Natural killer cell (primary cell): ENCODE measurements around the gene CLSTN2. TPM values are rescaled to one million over a fixed set of nuclear protein-coding genes. Genes with fewer than 3 reads are reported as not detected.

Experiments used
- ATAC-seq, 3 donors: fragments of 150-1000 bp in 2 of 3; fragments of 200-7000 bp in 1 of 3; cut with Tn5 transposase; 1 replicate in 1 of 3; 2 replicates in 2 of 3; pipeline ENCODE4 v1.10.0; 2021; ENCODE audit warnings: mild to moderate bottlenecking in 2 of 3, moderate library complexity in 2 of 3
- DNase-seq, 2 donors: peaks; one replicate each; pipeline versions ENCODE4 v3.0.0 to v3.0.0-alpha.2; 2013 to 2021; ENCODE audit warnings: mixed read lengths in 1 of 2
- H3K27ac ChIP-seq: one replicate; pipeline ENCODE4 v1.5.1; 2013; ENCODE audit warnings: mild to moderate bottlenecking, low read length
- H3K27me3 ChIP-seq: one replicate; pipeline ENCODE4 v1.6.1; 2013; ENCODE audit warnings: low read length; ENCODE audit not compliant: control insufficient read depth, insufficient read depth
- H3K36me3 ChIP-seq: one replicate; pipeline ENCODE4 v1.6.1; 2013; ENCODE audit warnings: low read length; ENCODE audit not compliant: control insufficient read depth, insufficient read depth
- H3K4me1 ChIP-seq: one replicate; pipeline ENCODE4 v1.6.1; 2013; ENCODE audit warnings: low read length; ENCODE audit not compliant: control insufficient read depth, insufficient read depth
- H3K4me3 ChIP-seq: one replicate; pipeline ENCODE4 v1.5.1; 2013; ENCODE audit warnings: low read length
- H3K9me3 ChIP-seq: one replicate; pipeline ENCODE4 v1.6.1; 2013; ENCODE audit warnings: low read length; ENCODE audit not compliant: control insufficient read depth, insufficient read depth
- H3K27ac Mint-ChIP-seq, 2 donors: one replicate each; pipeline ENCODE4 v1.8.0; 2022; ENCODE audit warnings: mild to moderate bottlenecking in 2 of 2, mixed read lengths in 2 of 2, moderate library complexity in 1 of 2
- H3K27me3 Mint-ChIP-seq, 2 donors: one replicate each; pipeline ENCODE4 v1.8.0; 2022; ENCODE audit warnings: low read depth in 2 of 2, mixed read lengths in 2 of 2
- H3K36me3 Mint-ChIP-seq: one replicate; pipeline ENCODE4 v1.8.0; 2022; ENCODE audit warnings: mixed read lengths
- H3K4me1 Mint-ChIP-seq, 2 donors: one replicate each; pipeline ENCODE4 v1.8.0; 2022; ENCODE audit warnings: mixed read lengths in 2 of 2
- H3K4me3 Mint-ChIP-seq: one replicate; pipeline ENCODE4 v1.8.0; 2022; ENCODE audit warnings: mild to moderate bottlenecking, moderate library complexity, mixed read lengths
- H3K9me3 Mint-ChIP-seq, 2 donors: one replicate each; pipeline ENCODE4 v1.8.0; 2022; ENCODE audit warnings: mixed read lengths in 2 of 2
- WGBS: methylation state at CpG from one replicate; pipeline ENCODE4 v1.1.7; 2013; ENCODE audit warnings: missing lambda C conversion rate; ENCODE audit not compliant: insufficient coverage; 5-methylcytosine and 5-hydroxymethylcytosine counted together
- intact Hi-C: fragments of 100-400 bp; cut with micrococcal nuclease; formaldehyde crosslinking; loops from one replicate; pipeline ENCODE4 v1.14.2; 2022
- total RNA-seq, 4 donors: library from RNA; stranded (reverse); fragments of 120-200 nt in 1 of 4; gene quantifications; one replicate each; pipeline versions ENCODE4 v1.2.3 to v1.2.4, GENCODE V29; 2013 to 2022
- TF ChIP-seq, protein P1 (sequence below): fragments of 200-600 bp; IDR thresholded peaks from one replicate; pipeline ENCODE4 v1.8.0; 2022; ENCODE audit warnings: antibody characterized with exemption

Gene CLSTN2
- total RNA-seq, 3 donors from 2014 or later (not counting 1 experiment from before 2014, with no cell fraction given): 0.05 TPM; not detected in 2

DNA sequence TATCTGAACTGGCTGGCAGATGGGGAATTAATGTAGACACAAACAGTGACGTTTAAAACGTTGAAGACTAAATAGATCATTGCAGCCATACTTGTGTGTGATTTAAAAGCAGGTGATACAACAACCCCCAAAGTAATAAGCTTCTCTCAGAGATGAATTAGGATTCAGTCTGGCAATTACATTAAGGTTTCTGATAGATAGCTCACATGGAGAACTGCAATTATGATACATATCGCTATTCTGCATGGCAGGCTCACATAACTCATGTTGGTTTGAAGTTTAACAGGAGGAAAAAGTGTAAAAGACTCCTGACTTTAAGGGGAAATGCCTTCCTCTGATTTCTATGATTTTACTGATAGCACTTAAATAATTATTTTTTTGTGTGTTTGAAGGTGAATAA, 196.9 kb downstream of the CLSTN2 start:
- H3K36me3 ChIP-seq: no peaks in the 10 kb centered on the region
- H3K4me3 ChIP-seq: no peak overlapping the region
- WGBS: 86% methylated on average over 1 of the region's 3 CpGs
- H3K4me1 Mint-ChIP-seq: no peaks in the 10 kb centered on the region
- no peak for ATAC-seq
- H3K36me3 Mint-ChIP-seq: no peaks in the 10 kb centered on the region
- intact Hi-C loops: no loop called here
- no peaks in the 10 kb centered on the region for H3K4me1 ChIP-seq
- no peaks in the 10 kb centered on the region for H3K27me3 ChIP-seq
- no peak overlapping the region for H3K4me3 Mint-ChIP-seq
- DNase-seq: no peak
- H3K27me3 Mint-ChIP-seq: peaks cover 2 to 7% of the 10 kb centered on the region in 2 donors
- no peak overlapping the region for H3K27ac Mint-ChIP-seq
- H3K9me3 ChIP-seq: no peaks in the 10 kb centered on the region
- no peaks in the 10 kb centered on the region for H3K9me3 Mint-ChIP-seq
- TF ChIP-seq, protein P1, sequence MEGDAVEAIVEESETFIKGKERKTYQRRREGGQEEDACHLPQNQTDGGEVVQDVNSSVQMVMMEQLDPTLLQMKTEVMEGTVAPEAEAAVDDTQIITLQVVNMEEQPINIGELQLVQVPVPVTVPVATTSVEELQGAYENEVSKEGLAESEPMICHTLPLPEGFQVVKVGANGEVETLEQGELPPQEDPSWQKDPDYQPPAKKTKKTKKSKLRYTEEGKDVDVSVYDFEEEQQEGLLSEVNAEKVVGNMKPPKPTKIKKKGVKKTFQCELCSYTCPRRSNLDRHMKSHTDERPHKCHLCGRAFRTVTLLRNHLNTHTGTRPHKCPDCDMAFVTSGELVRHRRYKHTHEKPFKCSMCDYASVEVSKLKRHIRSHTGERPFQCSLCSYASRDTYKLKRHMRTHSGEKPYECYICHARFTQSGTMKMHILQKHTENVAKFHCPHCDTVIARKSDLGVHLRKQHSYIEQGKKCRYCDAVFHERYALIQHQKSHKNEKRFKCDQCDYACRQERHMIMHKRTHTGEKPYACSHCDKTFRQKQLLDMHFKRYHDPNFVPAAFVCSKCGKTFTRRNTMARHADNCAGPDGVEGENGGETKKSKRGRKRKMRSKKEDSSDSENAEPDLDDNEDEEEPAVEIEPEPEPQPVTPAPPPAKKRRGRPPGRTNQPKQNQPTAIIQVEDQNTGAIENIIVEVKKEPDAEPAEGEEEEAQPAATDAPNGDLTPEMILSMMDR: no peak
- no peak overlapping the region for H3K27ac ChIP-seq

DNA sequence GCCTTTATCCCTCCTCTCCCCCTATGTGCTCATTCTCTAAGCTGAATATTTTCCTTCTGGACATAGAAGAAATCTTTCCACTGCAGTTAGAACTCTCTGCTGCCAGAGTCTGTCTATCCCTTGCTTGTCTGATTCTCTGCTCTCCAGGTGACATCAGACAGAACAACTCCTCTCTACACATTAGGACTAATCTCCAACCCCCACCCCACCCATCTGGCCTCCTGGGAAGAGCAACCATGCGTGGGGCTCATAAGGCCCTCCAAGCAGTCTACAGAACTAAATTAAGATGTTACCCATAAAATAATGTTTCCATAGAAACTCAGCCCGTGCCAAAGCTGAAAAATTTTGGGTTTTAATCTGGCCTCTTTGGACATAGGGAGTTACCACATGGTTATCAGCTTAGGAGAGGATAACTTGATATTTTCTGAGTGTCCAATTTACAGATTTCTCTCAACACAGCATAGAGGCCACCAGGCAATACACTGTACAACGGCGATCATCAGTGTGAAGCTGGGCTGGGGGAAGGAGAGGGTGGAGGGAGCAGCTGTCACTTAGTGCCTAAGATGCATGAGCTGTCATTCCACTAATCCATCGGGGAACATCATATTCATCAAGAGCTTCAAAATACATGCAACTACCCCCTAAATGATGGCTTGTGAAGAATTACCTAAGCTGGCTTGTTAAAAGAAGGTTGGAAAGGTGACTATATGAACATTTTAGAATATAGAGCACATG, 199.4 kb downstream of the CLSTN2 start:
- no peak overlapping the region for H3K27ac Mint-ChIP-seq
- ATAC-seq (no peak), DNase-seq (no peak)
- WGBS: 76% methylated on average over 4 of the region's 5 CpGs
- H3K4me3 Mint-ChIP-seq: no peak overlapping the region
- H3K36me3 Mint-ChIP-seq: no peaks in the 10 kb centered on the region
- H3K27ac ChIP-seq: no peak overlapping the region
- no peaks in the 10 kb centered on the region for H3K4me1 ChIP-seq
- TF ChIP-seq, protein P1: no peak
- no peaks in the 10 kb centered on the region for H3K4me1 Mint-ChIP-seq
- peaks cover 2 to 7% of the 10 kb centered on the region in 2 donors for H3K27me3 Mint-ChIP-seq
- H3K9me3 ChIP-seq: no peaks in the 10 kb centered on the region
- H3K4me3 ChIP-seq: no peak overlapping the region
- H3K36me3 ChIP-seq: no peaks in the 10 kb centered on the region
- H3K9me3 Mint-ChIP-seq: no peaks in the 10 kb centered on the region
- H3K27me3 ChIP-seq: no peaks in the 10 kb centered on the region
- intact Hi-C loops: no loop called here

DNA sequence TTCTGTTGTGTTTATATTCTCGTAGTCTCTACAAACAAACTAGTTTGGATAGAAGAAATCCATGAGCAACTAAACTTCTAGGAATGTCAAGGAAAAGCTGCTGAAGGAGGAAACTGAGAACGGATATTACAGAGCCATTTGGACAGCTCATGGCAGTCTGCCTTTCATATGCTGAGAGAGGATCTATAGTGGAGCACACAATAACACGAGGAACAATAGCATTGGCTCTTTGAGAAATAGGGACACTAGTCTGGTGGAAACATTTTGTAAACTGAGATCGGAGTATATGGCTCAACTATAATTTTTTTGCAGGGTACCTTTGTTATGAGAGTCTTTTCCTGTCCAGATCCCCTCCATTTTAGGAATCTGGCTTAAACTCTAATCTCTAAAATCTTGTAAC, 200.5 kb downstream of the CLSTN2 start:
- 75% methylated on average over 4 of the region's 4 CpGs for WGBS
- no peak for ATAC-seq

More for the DNA sequence above, 200.5 kb downstream of the CLSTN2 start:
- H3K27me3 ChIP-seq: no peaks in the 10 kb centered on the region
- no peaks in the 10 kb centered on the region for H3K9me3 ChIP-seq
- H3K4me3 ChIP-seq: no peak overlapping the region
- peaks cover 2 to 7% of the 10 kb centered on the region in 2 donors for H3K27me3 Mint-ChIP-seq
- intact Hi-C loops: no loop called here
- H3K27ac ChIP-seq: no peak overlapping the region
- H3K4me3 Mint-ChIP-seq: no peak overlapping the region
- no peaks in the 10 kb centered on the region for H3K36me3 Mint-ChIP-seq
- H3K27ac Mint-ChIP-seq: no peak overlapping the region
- no peaks in the 10 kb centered on the region for H3K9me3 Mint-ChIP-seq
- DNase-seq: no peak
- H3K4me1 Mint-ChIP-seq: no peaks in the 10 kb centered on the region
- no peaks in the 10 kb centered on the region for H3K4me1 ChIP-seq
- TF ChIP-seq, protein P1: no peak
- H3K36me3 ChIP-seq: no peaks in the 10 kb centered on the region
